Measurements from ENCODE around the gene BCLAF1.

BCLAF1 gene

DNA sequence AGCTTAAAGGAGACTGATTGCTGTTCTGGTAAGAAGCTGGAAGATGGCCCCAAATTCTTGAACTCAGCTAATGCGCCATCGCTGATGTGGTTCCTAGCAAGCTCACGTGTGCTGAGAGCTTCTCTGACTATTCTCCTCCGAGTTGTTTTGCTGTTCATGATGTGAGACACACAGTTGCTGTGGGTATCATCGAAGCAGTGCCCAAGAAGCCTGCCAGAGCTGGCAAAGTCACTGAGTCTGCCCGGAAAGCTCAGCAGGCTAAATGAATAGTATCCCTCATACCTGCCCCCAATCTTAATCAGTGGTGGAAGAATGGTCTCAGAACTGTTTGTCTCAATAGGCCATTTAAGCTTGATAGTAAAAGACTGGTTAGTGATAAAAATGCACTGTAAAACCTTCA, 28.3 kb upstream of the BCLAF1 start:
- H3K4ac ChIP-seq (ENCODE audit: low read length), result no peak overlapping the region
- no peak overlapping the region for H3K27ac ChIP-seq (replicated peaks; ENCODE audit: low read length)
- WGBS, 2 donors (ENCODE audit: extremely low coverage in 2 of 2, insufficient read length in 2 of 2, insufficient replicate concordance in 1 of 2), result no CpG with 5 or more reads among the region's 6 CpGs
- no peak for DNase-seq (ENCODE audit: low spot score)
- H2AFZ ChIP-seq (ENCODE audit: low read length), result peak overlapping the region; percentile 27
- no peak overlapping the region for H2BK5ac ChIP-seq (ENCODE audit: low read length)
- H3K79me1 ChIP-seq (ENCODE audit: low read depth, low read length), result no peaks in the 10 kb centered on the region
- H2AK5ac ChIP-seq (ENCODE audit: low read depth, low read length), result no peak overlapping the region
- no peak overlapping the region for H2BK15ac ChIP-seq (ENCODE audit: low read length)
- H3K4me2 ChIP-seq (ENCODE audit: insufficient read depth, low read length, poor library complexity, severe bottlenecking), result no peak overlapping the region
- no peak overlapping the region for H3K18ac ChIP-seq (ENCODE audit: low read length)
- no peak overlapping the region for H2BK12ac ChIP-seq (ENCODE audit: low read length)
- no peaks in the 10 kb centered on the region for H3K27me3 ChIP-seq (ENCODE audit: control insufficient read depth in 3 of 3, insufficient read depth in 3 of 3, low read depth in 1 of 3, low read length in 3 of 3)
- no peak overlapping the region for H3K23ac ChIP-seq (ENCODE audit: low read depth, low read length, poor library complexity)
- no peak overlapping the region for H3K9ac ChIP-seq (ENCODE audit: low read depth, low read length, poor library complexity)
- no peaks in the 10 kb centered on the region for H3K9me3 ChIP-seq (replicated peaks in 1 of 2; ENCODE audit: control insufficient read depth in 2 of 2, insufficient read depth in 1 of 2, low read depth in 1 of 2, low read length in 2 of 2)
- no peak overlapping the region for H4K8ac ChIP-seq (ENCODE audit: low read depth, low read length)
- H3K14ac ChIP-seq (ENCODE audit: low read length), result no peak overlapping the region
- H2BK120ac ChIP-seq (ENCODE audit: low read depth, low read length), result no peak overlapping the region
- no peak overlapping the region for H3K4me3 ChIP-seq (ENCODE audit: low read length in 2 of 2)
- H3K4me1 ChIP-seq (ENCODE audit: control insufficient read depth in 2 of 2, insufficient read depth in 1 of 2, low read depth in 1 of 2, low read length in 2 of 2), result no peaks in the 10 kb centered on the region
- H3K36me3 ChIP-seq (replicated peaks in 1 of 2; ENCODE audit: control insufficient read depth in 2 of 2, insufficient read depth in 2 of 2, low read length in 2 of 2), result no peaks in the 10 kb centered on the region
- no peak overlapping the region for H4K91ac ChIP-seq (ENCODE audit: low read depth, low read length, poor library complexity)

DNA sequence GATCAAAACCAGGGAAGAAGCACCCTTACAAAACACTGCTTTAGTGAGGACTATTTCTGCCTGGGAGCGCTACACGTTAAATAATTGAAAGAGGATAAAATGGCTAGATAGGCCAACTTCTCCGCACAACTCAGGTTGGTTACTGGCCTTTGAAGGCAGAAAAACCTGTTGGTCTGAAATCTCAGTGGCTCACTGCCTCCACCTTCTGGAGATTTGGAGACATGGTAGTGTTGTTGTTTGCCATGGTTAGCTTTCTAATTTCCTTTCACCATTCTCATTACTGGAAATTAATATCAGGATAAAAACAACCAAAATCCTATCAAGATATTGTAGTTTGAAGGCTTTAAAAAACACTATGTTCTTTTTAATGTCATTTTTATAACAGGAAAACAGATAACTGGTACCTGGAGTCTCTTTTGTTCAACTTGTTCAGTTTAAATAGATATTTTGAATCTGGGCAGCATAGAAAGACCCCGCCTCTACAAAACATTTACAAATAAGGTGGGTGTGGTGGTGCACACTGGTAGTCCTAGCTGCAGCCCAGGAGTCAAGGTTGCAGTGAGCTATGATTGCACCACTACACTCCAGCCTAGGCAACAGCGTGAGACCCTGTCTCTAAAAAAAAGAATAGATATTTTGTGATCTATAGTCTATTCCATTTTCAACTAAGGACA, 27.5 kb upstream of the BCLAF1 start:
- H4K8ac ChIP-seq (ENCODE audit: low read depth, low read length), result no peak overlapping the region
- no peak overlapping the region for H3K4me3 ChIP-seq (ENCODE audit: low read length in 2 of 2)
- H2AFZ ChIP-seq (ENCODE audit: low read length), result peak overlapping the region; percentile 27
- no CpG with 5 or more reads among the region's 5 CpGs for WGBS, 2 donors (ENCODE audit: extremely low coverage in 2 of 2, insufficient read length in 2 of 2, insufficient replicate concordance in 1 of 2)
- no peak overlapping the region for H2BK5ac ChIP-seq (ENCODE audit: low read length)
- H3K9ac ChIP-seq (ENCODE audit: low read depth, low read length, poor library complexity), result no peak overlapping the region
- H2BK12ac ChIP-seq (ENCODE audit: low read length), result no peak overlapping the region
- no peaks in the 10 kb centered on the region for H3K9me3 ChIP-seq (replicated peaks in 1 of 2; ENCODE audit: control insufficient read depth in 2 of 2, insufficient read depth in 1 of 2, low read depth in 1 of 2, low read length in 2 of 2)
- H4K91ac ChIP-seq (ENCODE audit: low read depth, low read length, poor library complexity), result no peak overlapping the region
- no peaks in the 10 kb centered on the region for H3K79me1 ChIP-seq (ENCODE audit: low read depth, low read length)
- H3K27me3 ChIP-seq (ENCODE audit: control insufficient read depth in 3 of 3, insufficient read depth in 3 of 3, low read depth in 1 of 3, low read length in 3 of 3), result peaks cover 0 to 1% (median 0%) of the 10 kb centered on the region in 3 experiments
- no peak overlapping the region for H3K18ac ChIP-seq (ENCODE audit: low read length)
- no peak overlapping the region for H3K4me2 ChIP-seq (ENCODE audit: insufficient read depth, low read length, poor library complexity, severe bottlenecking)
- no peaks in the 10 kb centered on the region for H3K4me1 ChIP-seq (ENCODE audit: control insufficient read depth in 2 of 2, insufficient read depth in 1 of 2, low read depth in 1 of 2, low read length in 2 of 2)
- H3K23ac ChIP-seq (ENCODE audit: low read depth, low read length, poor library complexity), result no peak overlapping the region
- no peak overlapping the region for H3K14ac ChIP-seq (ENCODE audit: low read length)
- H2BK120ac ChIP-seq (ENCODE audit: low read depth, low read length), result no peak overlapping the region
- no peak overlapping the region for H2AK5ac ChIP-seq (ENCODE audit: low read depth, low read length)
- H3K36me3 ChIP-seq (replicated peaks in 1 of 2; ENCODE audit: control insufficient read depth in 2 of 2, insufficient read depth in 2 of 2, low read length in 2 of 2), result no peaks in the 10 kb centered on the region
- no peak overlapping the region for H3K4ac ChIP-seq (ENCODE audit: low read length)
- no peak overlapping the region for H3K27ac ChIP-seq (replicated peaks; ENCODE audit: low read length)
- peak; percentile 48 for DNase-seq (ENCODE audit: low spot score)
- H2BK15ac ChIP-seq (ENCODE audit: low read length), result no peak overlapping the region

DNA sequence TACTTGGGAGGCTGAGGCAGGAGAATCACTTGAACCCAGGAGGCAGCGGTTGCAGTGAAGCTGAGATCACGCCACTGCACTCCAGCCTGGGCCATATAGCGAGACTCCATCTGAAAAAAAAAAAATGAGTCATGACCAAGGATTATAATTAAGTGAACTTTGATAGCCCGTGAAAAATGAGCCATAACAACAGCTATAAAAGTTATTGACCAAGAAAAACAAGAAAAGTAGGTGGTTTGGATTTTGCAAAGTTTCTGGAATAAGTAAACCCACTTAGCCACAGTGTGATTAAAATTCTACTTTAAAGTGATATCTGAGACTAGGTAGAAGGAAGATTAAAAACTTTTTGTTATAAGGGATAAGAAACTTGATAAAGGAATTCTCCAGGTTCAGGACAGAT, 25.9 kb upstream of the BCLAF1 start:
- Histone ChIP-seq H3K23ac (ENCODE audit: low read depth, low read length, poor library complexity) (no peak overlapping the region), H3K36me3 (replicated peaks in 1 of 2; ENCODE audit: control insufficient read depth in 2 of 2, insufficient read depth in 2 of 2, low read length in 2 of 2) (no peaks in the 10 kb centered on the region), H2BK15ac (ENCODE audit: low read length) (no peak overlapping the region), H2AK5ac (ENCODE audit: low read depth, low read length) (no peak overlapping the region), H3K79me1 (ENCODE audit: low read depth, low read length) (no peaks in the 10 kb centered on the region), H4K91ac (ENCODE audit: low read depth, low read length, poor library complexity) (no peak overlapping the region), H3K9me3 (replicated peaks in 1 of 2; ENCODE audit: control insufficient read depth in 2 of 2, insufficient read depth in 1 of 2, low read depth in 1 of 2, low read length in 2 of 2) (no peaks in the 10 kb centered on the region), H2AFZ (ENCODE audit: low read length) (peak overlapping the region; percentile 18), H2BK120ac (ENCODE audit: low read depth, low read length) (no peak overlapping the region), H3K4me1 (ENCODE audit: control insufficient read depth in 2 of 2, insufficient read depth in 1 of 2, low read depth in 1 of 2, low read length in 2 of 2) (no peaks in the 10 kb centered on the region), H3K4ac (ENCODE audit: low read length) (no peak overlapping the region), H3K4me2 (ENCODE audit: insufficient read depth, low read length, poor library complexity, severe bottlenecking) (no peak overlapping the region), H3K27me3 (ENCODE audit: control insufficient read depth in 3 of 3, insufficient read depth in 3 of 3, low read depth in 1 of 3, low read length in 3 of 3) (peaks cover 0 to 6% (median 0%) of the 10 kb centered on the region in 3 experiments), H3K18ac (ENCODE audit: low read length) (no peak overlapping the region), H3K9ac (ENCODE audit: low read depth, low read length, poor library complexity) (no peak overlapping the region), H3K14ac (ENCODE audit: low read length) (no peak overlapping the region), H3K4me3 (ENCODE audit: low read length in 2 of 2) (no peak overlapping the region), H2BK5ac (ENCODE audit: low read length) (no peak overlapping the region), H4K8ac (ENCODE audit: low read depth, low read length) (no peak overlapping the region), H2BK12ac (ENCODE audit: low read length) (no peak overlapping the region), H3K27ac (replicated peaks; ENCODE audit: low read length) (no peak overlapping the region)
- DNase-seq (ENCODE audit: low spot score), result no peak
- no CpG with 5 or more reads among the region's 4 CpGs for WGBS, 2 donors (ENCODE audit: extremely low coverage in 2 of 2, insufficient read length in 2 of 2, insufficient replicate concordance in 1 of 2)

DNA sequence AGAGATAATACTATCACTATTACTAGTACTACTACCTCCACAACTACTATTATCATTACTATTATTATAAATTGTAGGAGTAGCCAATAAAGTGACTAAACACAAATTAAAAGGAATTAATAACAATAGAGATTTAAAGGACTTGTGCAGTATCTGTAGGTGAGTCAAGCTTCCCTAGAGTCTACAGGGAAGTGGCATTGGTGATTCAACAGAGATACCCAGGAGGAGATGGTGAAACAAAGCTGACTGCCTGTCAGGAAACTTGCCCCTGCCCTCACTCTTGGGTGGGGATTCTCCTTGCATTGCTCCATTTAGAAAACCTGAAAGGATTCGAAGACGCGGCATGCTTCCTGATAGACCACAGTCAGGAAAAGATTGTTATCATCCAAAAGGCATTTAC, 23.3 kb upstream of the BCLAF1 start:
- Histone ChIP-seq H3K9ac (ENCODE audit: low read depth, low read length, poor library complexity) (no peak overlapping the region), H3K23ac (ENCODE audit: low read depth, low read length, poor library complexity) (no peak overlapping the region), H3K18ac (ENCODE audit: low read length) (no peak overlapping the region), H3K27ac (replicated peaks; ENCODE audit: low read length) (no peak overlapping the region), H3K4me3 (ENCODE audit: low read length in 2 of 2) (no peak overlapping the region), H4K8ac (ENCODE audit: low read depth, low read length) (no peak overlapping the region), H2BK5ac (ENCODE audit: low read length) (no peak overlapping the region), H3K4me2 (ENCODE audit: insufficient read depth, low read length, poor library complexity, severe bottlenecking) (no peak overlapping the region), H2AFZ (ENCODE audit: low read length) (no peak overlapping the region), H2BK12ac (ENCODE audit: low read length) (no peak overlapping the region), H3K14ac (ENCODE audit: low read length) (no peak overlapping the region), H3K9me3 (replicated peaks in 1 of 2; ENCODE audit: control insufficient read depth in 2 of 2, insufficient read depth in 1 of 2, low read depth in 1 of 2, low read length in 2 of 2) (no peaks in the 10 kb centered on the region), H4K91ac (ENCODE audit: low read depth, low read length, poor library complexity) (no peak overlapping the region), H3K79me1 (ENCODE audit: low read depth, low read length) (no peaks in the 10 kb centered on the region), H2AK5ac (ENCODE audit: low read depth, low read length) (no peak overlapping the region), H2BK15ac (ENCODE audit: low read length) (no peak overlapping the region), H2BK120ac (ENCODE audit: low read depth, low read length) (no peak overlapping the region), H3K27me3 (ENCODE audit: control insufficient read depth in 3 of 3, insufficient read depth in 3 of 3, low read depth in 1 of 3, low read length in 3 of 3) (peaks cover 0 to 6% (median 0%) of the 10 kb centered on the region in 3 experiments), H3K4me1 (ENCODE audit: control insufficient read depth in 2 of 2, insufficient read depth in 1 of 2, low read depth in 1 of 2, low read length in 2 of 2) (no peaks in the 10 kb centered on the region), H3K4ac (ENCODE audit: low read length) (no peak overlapping the region), H3K36me3 (replicated peaks in 1 of 2; ENCODE audit: control insufficient read depth in 2 of 2, insufficient read depth in 2 of 2, low read length in 2 of 2) (no peaks in the 10 kb centered on the region)
- DNase-seq (ENCODE audit: low spot score), result no peak
- WGBS, 2 donors (ENCODE audit: extremely low coverage in 2 of 2, insufficient read length in 2 of 2, insufficient replicate concordance in 1 of 2), result no CpG with 5 or more reads among the region's 3 CpGs

All from neuronal stem cell (in vitro differentiated cells).